8988T (cell line): ENCODE data around the gene RANBP17.
"Not testable (repeated sequence)": the region's sequence is repeated elsewhere in the genome, so short reads cannot be mapped to it uniquely, and the experiment has no call there.

Experiments
- DNase-seq: peaks from one replicate; pipeline ENCODE4 v3.0.0; 2011

The RANBP17 gene

DNA sequence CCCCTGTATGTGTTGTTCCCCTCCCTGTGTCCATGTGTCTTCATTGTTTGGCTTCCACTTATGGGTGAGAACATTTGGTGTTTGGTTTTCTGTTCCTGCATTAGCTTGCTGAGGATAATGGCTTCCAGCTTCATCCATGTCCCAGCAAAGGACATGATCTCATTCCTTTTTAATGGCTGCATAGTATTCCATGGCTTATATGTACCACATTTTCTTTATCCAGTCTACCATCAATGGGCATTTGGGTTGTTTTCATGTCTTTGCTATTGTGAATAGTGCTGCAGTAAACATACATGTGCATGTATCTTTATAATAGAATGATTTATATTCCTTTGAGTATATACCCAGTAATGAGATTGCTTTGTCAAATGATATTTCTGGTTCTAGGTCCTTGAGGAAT is 8.6 kb downstream of the RANBP17 start:
- DNase-seq, result not testable (repeated sequence)

DNA sequence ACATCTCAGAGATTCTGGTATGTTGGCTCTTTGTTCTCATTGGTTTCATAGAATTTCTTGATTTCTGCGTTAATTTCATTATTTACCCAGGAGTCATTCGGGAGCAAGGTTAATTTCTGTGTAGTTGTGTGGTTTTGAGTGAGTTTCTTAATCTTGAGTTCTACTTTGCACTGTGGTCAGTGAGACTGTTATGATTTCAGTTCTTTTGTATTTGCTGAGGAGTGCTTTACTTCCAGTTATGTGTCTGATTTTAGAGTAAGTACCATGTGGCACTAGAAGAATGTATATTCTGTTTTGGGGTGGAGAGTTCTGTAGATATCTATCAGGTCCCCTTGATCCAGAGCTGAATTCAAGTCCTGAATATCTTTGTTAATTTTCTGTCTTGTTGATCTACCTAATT is 12.2 kb downstream of the RANBP17 start:
- no peak for DNase-seq

DNA sequence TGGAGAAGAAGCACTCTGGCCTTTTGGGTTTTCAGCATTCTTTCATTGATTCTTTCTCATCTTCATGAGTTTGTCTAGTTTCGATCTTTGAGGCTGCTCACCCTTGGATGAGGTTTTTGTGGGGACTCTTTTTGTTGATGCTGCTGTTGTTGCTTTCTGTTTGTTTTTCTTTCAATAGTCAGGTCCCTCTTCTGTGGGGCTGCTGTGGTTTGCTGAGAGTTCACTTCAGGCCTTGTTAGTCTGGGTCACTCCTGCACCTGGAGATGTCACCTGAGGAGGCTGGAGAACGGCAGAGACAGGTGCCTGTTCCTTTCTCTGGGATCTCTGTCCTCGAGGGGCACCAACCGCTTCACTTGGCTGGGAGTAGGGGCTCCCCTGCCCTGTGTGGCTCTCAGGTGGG is 14.0 kb downstream of the RANBP17 start:
- DNase-seq, result no peak

DNA sequence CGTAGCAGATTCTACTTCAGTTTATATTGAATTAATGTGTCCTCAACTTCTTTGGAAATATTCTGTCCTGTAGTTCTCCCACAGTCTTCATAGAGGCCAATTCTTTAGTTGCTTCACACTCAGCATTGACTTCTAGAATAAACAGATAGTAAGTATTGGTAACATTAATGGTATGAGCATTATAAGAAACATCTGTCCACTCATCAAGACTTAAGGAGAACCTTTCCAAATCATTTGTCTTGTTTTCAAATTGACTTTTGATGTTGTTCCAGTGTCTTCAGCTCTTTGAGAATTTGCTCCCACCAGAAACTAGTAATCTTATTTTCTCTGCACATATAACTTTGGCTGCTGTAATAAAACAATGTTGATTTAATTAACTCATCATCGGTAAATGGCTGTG is 18.3 kb downstream of the RANBP17 start:
- no peak for DNase-seq

DNA sequence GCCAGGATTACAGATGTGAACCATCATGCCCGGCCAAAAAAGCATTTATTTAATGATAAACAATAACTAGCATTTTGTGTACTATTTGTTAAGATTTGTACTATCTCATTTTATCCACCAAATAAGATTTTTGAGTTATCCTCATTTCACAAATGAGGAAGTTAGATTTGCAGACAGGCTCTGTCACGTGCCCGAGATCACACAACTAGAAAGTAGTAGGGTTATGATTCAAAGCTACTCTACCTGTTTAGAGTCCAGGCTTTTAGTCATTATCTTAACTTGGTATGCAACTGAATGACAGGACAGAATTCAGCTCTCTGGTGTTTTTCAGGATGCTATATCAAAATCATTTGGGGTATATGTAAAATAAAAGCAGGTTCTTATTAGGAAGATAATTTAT is 20.5 kb downstream of the RANBP17 start:
- DNase-seq, result no peak

DNA sequence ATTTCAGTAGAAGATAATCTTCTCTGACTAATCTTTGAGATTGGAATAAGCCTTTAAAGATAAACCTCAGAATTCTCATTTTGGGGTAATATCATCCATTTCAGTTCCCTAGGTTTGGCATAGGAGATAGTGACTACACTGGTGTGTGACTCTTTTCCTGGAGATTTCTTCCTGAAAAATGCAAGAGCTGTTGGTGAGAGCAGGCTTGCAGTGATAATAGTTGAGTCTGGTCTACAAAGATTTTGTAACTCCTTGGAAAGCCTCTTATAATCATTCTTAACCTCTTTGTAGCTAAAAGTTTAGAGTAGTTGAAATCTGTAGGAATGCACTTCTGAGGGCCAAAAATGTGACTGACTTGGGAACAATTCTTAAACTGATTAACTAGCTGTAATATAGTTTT is 23.4 kb downstream of the RANBP17 start:
- no peak for DNase-seq

DNA sequence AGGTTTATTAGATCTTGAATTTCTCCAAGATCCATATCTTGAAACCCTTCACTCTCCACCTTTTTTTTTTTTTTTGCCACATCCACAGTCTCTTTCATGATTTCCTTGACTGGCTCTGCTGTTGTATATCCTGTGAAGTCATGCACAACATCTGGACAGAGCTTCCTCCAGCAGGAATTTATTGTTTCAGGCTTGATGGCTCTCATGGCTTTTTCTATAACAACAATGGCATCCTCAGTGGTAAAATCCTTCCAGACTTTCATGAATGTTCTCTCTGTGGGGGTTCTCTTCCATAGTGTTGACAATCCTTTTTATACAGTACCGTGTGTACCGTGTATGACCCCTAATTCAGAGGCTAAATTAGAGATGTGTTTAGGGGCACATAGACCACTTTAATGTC is 24.0 kb downstream of the RANBP17 start:
- DNase-seq, result no peak

DNA sequence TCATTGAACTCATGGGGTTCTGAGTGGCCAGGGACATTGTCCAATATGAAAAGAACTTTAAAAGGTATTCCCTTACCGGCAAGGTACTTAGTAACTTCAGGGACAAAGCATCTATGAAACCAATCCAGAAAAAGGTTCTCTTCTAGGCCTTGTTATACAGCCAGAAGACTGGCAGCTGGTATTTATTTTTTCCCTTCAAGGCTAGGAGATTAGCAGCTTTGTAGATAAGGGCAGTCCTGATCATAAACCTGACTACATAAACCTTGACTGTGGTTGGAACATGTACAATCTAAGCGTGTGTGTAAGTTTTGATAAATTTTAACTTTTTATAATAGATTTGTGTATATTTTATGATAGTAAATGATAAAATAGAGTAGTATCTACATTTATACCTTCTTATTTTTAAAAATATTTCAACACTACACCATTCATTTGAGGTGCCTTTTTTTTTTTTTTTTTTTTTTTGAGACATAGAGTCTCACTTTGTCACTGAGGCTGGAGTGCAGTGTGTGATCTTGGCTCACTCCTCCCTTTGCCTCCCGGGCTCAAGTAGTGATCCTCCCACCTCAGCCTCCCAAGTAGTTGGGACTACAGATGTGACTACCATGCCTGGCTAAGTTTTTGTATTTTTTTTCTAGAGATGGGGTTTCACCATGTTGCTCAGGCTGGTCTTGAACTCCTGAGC is 24.5 kb downstream of the RANBP17 start:
- DNase-seq, result no peak

DNA sequence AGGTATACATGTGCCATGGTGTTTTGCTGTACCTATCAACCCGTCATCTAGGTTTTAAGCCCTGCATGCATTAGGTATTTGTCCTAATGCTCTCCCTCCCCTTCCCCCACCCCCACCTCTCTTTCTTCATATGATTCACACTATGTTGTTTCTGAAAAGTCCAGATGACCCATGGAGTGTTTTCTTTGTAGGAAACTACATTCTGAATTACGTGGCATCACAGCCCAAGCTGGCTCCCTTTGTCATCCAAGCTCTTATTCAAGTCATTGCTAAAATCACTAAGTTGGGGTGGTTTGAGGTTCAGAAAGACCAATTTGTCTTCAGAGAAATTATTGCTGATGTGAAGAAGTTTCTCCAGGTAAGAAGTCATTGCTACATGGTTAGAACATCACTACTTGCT is 30.4 kb downstream of the RANBP17 start:
- no peak for DNase-seq

DNA sequence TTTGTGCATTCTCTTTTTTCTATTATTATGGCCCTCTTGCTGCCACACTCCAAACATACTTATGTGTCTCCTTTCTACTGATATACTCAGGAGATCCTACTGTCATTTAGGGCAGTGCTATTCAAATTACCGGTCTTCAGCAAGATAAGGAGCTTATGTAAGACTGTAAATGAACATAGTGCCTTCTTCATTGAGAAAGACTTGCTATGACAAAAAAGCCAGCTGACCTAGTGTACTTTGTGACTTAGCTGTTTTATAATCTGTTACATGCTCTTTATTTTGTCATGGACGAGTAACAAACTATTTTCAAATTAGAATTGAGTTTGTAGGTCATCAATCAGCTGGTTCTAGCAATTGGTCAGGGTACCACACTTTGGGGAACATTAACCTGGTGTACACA is 32.8 kb downstream of the RANBP17 start:
- no peak for DNase-seq

DNA sequence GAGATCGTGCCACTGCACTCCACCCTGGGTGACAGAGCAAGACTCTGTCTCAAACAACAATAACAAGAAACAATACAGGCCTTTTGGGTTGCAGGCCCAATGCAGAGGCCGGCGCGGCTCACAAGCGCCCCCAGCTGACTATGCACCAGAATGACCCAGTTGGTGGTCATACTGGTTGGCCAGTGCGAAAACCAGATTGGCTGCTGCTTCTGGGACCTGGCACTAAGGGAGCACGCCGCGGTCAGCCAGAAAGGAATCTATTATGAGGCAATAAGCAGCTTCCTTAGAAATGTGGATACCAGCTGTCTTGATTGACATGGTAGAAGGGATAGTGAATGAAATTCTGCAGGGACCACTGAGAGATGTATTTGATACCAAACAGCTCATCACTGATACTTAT is 35.0 kb downstream of the RANBP17 start:
- DNase-seq, result no peak

DNA sequence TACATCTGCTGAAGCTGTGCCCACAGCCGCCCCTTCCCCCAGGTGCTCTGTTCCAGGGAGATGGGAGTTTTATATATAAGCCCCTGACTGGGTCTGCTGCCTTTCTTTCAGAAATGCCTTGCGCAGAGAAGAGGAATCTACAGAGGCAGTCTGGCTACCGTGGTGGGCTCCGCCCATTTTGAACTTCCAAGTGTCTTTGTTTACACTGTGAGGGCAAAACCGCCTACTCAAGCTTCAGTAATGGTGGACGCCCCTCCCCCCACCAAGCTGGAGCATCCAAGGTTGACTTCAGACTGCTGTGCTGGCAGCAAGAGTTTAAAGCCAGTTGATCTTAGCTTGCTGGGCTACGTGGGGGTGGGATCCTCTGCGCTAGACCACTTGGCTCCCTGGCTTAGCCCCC is 41.3 kb downstream of the RANBP17 start:
- no peak for DNase-seq

DNA sequence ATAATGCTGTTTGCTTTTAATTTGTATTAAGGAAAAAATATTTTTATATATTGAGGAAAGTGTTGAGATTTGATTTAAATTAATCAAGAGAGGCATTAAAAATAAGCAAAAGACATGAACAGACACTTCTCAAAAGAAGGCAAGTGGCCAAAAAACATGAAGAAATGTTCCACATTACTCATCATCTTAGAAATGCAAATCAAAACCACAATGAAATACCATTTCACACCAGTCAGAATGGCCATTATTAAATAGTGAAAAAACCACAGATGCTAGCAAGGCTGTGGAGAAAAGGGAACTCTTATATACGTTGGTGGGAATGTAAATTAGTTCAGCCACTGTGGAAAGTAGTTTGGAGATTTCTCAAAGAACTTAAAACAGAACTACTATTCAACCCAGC is 45.9 kb downstream of the RANBP17 start:
- DNase-seq, result no peak

DNA sequence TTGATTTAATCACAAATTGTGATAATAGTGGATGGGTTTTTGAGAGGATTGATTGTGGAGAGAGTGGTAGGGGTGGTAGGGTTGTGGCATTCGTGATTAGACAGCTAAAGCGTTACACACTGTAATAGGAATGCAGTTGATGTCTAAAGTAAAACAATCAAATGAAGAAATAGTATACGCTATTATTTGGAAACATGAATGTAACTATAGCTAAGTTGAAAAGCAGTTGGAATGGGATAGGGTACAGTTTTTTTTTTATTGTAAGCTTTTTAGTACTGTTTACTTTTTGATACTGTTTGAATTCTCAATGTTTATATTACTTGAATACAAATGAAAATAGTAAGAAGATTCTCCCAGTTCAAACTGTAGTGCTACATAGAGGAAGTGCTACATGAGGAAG is 51.8 kb downstream of the RANBP17 start:
- no peak for DNase-seq

DNA sequence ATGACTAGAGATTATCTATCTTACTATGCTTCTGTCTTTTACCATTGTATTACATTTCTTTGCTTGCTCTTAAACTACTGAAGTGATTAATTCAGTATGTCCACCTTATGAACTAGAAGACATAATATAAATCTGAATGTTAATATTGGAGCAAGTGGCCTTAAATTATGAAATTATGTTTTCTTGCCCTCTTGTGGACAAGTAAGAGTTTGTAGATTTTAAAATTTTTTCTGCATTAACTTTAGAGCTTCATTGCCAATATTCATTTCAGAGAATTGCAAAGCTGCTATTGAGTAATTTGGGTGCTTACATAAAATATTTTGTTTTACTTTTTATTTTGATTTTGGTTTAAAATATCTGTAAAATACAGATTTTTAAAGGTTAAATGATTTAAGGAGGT is 55.3 kb downstream of the RANBP17 start:
- no peak for DNase-seq

DNA sequence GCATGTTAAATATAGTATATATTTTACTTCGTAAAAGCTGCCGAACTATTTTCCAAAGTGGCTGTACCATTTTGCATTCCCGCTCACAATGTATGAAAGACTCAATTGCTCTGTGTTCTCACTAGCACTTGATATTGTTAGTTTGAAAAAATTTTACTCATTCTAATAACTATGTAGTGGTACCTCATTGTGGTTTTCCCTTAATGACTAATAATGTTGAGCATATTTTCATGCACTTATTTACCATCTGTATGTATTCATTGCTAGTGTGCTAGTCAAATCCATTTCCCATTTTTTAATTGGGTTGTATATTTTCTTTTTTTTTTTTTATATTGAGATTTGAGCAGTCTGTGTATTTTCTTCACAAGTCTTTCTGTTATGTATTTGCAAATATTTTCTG is 58.4 kb downstream of the RANBP17 start:
- no peak for DNase-seq

DNA sequence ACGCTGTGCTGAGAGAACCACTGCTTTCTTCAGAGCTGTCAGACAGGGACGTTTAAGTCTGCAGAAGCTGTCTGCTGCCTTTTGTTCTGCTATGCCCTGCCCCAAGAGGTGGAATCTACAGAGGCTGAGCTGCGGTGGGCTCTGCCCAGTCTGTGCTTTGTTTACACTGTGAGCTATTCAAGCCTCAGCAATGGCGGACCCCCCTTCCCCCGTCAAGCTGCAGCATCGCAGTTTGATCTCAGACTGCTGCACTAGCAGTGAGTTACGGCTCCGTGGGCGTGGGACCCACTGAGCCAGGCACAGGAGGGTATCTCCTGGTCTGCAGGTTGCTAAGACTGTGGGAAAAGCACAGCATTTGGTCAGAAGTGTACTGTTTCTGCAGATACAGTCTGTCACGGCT is 60.5 kb downstream of the RANBP17 start:
- DNase-seq, result not testable (repeated sequence)

DNA sequence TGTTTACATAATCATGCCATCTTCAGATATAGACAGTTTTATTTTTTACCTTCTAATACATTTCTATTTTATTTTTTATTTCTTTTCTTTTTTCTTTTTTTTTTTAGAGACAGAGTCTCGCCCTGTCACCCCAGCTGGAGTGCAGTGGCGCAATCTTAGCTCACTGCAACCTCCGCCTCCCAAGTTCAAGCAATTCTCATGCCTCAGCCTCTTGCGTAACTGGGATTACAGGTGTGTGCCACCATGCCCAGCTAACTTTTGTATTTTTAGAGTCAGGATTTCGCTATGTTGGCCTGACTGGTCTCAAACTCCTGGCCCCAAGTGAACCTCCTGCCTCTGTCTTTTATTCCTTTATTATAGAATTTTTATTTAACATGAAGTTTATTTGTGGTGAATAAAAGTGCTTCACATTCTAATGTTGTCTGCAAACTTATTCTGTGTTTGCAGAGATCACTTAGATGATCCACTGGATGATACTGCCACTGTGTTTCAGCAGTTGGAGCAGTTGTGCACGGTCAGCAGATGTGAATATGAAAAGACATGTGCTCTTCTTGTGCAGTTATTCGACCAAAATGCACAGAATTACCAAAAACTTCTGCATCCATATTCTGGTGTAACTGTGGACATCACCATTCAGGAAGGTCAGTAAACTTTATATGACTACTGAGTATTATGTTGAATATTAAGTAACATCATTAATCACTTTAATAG is 62.2 kb downstream of the RANBP17 start:
- no peak for DNase-seq

DNA sequence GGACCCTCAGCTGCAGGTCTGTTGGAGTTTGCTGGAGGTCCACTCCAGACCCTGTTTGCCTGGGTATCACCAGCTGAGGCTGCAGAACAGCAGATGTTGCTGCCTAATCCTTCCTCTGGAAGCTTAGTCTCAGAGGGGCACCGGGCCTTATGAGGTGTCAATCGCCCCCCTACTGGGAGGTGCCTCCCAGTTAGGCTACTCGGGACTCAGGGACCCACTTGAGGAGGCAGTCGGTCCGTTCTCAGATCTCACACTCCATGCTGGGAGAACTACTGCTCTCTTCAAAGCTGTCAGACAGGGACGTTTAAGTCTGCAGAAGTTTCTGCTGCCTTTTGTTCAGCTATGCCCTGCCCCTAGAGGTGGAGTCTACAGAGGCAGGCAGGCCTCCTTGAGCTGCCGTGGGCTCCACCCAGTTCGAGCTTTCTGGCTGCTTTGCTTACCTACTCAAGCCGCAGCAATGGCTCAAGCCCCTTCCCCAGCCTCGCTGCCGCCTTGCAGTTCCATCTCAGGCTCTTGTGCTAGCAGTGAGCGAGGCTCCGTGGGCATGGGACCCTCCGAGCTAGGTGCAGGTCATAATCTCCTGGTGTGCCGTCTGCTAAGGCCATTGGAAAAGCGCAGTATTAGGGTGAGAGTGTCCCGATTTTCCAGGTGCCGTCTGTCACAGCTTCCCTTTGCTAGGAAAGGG is 73.9 kb downstream of the RANBP17 start:
- DNase-seq, result not testable (repeated sequence)

DNA sequence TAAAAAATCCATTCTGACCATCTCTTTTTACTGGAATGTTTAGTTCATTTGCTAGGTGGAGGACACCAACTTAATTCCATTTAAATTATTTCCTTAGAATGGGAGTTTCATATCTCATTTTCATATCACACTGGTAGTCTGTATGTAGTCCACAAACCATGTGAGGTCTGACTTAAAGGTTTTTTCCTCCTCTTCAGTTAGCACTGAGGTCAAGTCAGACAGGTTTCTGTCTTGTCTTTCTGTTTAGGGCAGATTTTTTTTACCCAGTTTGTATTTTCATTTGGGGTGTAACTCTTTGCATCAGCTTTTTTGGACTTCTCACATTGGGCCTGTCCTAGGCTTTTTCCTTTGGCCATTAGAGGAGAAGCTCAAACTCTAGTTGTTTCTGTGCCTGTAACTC is 75.3 kb downstream of the RANBP17 start:
- no peak for DNase-seq

DNA sequence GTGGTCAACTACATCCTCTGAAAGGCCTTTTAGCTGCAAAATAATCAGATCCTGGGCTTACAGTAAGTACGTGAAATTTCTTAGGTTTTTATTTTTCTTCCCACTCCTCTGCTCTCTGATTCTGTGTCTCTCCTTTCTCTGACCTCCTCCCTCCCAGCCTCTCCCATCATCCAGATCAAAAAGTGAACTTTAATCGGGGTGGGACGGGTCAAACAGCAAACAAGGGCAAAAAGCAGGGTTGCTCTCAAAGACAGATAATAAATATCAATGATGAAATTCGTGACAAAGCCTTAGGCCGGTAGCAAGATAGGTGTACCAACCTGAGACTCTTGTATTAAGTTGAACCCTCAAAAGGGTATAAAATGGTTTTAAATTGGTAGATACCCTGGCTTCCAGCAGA is 76.1 kb downstream of the RANBP17 start:
- no peak for DNase-seq

DNA sequence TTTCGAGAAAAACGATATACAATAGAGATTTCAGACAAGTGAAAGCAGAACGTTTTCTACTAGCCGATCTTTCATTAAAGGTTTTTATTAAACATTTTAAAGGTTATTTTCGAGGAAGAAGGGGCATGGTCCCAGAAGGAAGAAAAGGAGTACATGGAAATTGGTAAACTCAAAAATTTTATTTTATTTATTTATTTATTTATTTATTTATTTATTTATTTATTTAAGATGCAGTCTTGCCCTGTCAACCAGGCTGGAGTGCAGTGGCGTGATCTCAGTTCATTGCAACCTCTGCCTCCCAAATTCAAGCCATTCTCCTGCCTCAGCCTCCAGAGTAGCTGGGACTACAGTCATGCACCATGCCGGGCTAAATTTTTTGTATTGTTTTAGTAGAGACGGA is 77.4 kb downstream of the RANBP17 start:
- DNase-seq, result no peak

DNA sequence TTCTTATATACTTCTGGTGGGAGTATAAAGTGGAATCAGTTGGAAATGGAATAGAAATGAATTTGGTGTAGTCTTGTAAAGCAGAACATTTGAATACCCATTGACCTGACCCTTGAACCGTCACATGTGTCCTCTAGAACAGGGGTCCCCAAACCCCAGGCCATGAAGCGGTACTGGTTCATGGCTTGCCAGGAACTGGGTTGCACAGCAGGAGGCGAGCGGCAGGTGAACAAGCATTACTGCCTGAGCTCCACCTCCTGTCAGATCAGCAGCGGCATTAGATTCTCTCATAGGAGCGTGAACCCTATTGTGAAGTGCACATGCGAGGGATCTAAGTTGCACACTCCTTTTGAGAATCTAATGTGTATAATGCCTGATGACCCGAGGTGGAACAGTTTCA is 80.0 kb downstream of the RANBP17 start:
- DNase-seq, result no peak

DNA sequence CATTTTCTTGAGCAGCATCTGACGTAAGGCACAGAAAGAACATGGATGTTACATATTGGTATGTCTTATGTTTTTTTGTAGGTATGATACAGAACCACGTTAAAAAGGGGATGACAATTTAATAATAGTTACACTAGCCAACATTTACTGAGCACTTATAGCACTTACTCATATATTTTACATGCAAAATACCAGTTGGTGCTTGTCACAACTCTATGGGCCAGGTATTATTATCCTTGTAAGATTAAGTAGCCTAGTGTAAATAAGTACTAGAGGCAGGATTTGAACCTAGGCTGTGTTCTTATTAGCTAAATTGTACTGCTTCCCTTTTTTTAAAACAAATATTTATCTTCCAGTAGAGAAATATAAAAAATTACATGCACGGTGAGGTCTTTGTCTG is 83.5 kb downstream of the RANBP17 start:
- DNase-seq, result no peak
